ENCODE data around the gene FSCN2.
A peak's percentile ranks its signal among the peaks of the same experiment; 100 is the strongest.

The FSCN2 gene, protein sequence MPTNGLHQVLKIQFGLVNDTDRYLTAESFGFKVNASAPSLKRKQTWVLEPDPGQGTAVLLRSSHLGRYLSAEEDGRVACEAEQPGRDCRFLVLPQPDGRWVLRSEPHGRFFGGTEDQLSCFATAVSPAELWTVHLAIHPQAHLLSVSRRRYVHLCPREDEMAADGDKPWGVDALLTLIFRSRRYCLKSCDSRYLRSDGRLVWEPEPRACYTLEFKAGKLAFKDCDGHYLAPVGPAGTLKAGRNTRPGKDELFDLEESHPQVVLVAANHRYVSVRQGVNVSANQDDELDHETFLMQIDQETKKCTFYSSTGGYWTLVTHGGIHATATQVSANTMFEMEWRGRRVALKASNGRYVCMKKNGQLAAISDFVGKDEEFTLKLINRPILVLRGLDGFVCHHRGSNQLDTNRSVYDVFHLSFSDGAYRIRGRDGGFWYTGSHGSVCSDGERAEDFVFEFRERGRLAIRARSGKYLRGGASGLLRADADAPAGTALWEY

DNA sequence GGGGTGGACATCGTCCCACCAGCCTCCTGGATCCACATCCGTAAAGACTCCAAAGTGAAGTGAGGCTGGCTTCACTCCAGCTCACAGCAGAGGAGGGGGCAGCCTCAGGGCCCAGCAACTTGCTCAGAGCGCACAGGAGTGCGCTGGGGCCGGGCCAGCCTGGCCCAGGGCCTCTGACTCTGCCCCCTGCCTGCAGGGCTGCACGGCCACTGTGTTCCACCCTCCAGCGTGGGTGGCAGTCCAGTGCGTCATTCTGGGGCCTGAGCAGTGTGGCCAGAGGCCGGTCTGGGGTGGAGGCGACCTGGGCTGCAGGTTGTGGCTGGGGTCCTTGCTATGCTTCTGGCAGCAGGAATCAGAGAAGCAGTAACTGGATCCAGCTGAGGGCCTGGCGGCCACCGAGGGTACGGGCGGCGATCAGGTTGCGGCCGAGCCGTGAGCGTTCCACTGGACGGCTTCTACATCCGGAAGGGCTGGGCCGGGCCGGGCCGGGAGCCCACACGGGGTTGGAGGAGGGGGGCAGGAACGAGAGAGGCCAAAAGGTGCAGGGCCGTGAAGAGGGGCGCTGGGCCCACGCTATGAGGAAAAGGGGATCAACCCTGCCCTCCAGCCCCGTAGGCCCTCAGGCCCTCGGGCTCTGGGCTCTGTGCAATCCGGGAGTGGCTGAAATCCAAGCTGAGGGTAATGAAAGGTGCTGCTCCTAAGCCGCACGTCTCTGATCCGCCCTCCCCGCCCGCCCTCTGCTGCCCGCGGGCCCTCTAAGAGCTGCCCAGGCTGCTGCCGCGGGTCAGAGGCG, at the start of gene FSCN2:
FSCN2 (plus strand) TSS at position 787 of the 793 bp plus-strand sequence. CDS start 155 bp downstream, outside the sequence.
- DNase-seq = no peak

DNA sequence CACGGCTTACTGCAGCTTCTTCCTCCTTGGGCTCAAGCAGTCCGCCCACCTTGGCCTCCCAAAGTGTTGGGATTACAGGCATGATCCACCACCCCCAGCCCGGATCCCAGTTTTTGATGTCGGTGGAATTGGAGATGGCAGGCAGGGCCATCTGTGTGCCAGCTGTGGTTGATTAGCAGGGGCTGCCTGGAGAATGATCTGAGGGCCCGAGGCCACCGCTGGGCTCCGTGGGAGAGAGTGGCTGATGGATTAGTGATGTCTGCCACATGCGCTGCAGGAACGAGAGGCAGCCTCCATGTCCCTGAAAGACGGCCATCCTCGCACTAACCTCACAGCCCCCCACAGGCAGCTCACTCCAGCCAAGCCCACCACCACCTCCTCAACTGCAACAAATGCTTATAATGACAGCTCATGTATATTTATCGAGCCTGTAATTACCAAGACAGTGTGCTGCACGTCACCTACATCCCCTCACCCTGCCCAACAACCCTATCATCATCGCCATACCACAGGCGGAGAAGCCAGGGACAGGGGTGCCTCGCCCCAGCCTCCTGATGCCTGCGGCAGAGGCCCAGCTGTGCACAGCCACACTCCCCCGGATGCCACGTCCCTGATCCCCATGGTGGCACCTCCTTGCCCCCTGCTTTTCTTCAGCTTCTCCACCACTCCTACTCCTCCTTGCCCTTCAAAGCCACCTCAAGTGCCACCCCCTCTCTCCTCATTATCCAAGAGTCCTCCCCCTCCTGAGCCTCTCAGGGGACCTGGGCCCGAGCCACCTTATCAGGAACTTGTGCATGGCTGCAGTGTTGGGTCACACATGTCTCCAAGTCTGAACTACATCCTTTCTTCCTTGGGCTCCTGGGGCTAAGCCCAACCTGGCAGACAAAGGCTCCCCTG, 48.8 kb upstream of the FSCN2 start:
- no peak for DNase-seq

DNA sequence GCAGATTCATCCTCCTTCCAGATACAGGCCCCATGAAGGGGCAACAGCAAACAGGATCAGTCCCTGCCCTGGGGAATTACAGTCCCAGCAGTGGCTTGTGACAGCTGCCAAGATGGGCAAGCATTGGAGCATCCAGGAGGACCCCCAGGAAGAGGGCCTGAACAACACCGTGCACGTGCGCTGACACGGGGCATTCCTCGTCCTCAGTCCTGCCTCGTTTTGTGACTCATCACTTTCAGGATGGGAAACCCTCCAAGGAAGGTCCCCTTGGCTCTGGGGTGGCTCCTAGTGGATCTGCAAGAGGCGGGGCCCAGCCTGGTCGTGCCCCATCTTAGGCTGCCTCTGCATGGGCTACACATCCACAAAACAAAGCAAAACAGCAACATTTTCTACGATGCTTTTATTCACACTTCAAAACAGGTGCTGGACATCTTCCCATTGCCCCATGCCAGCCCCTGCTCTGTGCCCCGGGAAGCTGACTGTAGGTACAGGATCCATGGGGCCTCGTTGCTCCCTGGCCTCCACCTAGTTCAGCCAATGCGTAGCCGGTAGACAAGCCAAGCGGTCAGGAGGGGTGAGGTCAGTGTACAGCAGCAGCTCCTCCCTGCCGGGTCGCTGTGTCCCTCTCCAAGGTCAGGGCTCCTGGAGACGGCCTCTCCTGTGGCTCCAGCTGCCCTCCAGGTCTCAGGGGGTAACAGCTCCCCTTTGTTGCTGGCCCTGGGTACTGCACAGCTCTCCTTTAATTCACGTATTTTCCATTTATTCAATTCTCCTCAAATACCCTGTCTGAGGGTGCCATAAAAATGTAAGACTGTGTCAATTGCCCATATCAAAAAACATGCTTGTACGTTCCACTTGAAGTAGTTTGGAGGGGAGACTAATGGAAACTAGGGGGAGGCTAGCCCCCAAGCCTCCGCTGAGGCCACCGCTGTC, 47.8 kb upstream of the FSCN2 start:
- DNase-seq = peak in 1 of 58 donors; percentile 55

DNA sequence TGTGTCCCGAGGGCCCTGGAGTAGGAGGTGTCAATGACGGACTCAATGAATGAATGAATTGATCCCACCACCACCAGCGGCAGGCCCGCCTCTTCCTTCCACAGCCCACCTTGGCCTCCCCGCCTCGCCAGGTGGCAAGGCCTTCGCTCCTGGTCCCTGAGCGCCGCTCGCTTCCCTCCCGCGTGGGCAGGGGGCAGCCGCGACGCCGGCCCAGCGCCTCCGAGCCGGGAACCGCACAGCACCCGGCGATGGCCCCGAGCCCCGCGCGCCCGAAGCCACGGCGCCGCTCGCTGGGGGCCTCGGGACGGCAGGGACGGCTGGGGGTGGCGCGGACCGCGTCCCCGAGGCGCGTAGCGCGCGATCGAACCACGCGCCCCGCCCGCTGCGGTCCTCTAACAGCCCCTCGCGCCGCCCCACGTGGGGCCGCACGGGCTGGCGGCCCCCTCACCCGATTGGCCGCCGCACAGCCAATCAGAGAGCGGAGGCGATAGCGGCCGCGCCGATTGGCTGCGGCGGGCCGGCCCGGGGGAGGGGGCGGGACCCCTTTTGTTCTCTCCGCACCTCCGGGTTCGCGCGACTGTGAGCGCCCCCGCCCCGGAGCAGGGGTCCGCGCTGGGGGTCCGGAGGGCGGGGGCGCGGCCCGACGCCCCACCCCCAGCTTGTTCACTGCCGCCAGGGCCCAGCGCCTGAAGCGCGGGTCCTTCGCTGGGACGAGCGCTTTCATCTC, 46.9 kb upstream of the FSCN2 start:
- peak in 56 of 58 donors; percentile 19 to 83 (median 67) for DNase-seq

DNA sequence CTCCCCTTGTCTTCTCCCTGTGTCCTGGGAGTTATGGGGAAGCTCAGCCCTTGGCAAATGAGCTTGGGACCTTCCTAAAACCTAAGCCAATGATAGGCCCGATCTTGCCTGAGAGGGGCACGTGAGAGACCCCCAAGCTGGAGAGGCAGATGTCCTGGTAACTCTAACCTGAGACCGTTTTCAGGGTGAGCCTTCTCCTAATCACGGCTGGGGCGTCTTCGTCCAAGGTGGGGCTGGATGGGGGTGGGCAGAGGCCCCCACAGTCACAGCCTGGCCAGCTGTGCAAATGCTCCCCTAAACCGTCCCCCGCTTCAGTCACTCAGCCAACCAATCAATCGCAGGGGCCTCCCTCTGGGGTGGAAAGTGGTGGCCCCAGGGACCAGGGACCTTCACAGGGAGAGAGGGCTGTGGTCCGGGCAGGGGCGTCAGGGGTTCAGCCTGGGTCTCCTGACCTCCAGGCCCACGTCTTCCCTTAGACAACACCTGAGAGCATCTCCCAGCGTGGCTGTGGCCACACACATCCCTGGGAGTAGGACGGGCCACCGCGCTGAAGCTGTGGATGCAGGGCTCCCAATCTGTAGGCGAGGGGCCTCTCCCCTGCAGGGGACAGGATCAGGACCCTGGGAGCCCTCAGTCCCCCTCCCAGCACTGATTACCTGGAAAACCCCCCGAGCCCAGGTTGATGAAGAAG, 46.2 kb upstream of the FSCN2 start:
- DNase-seq = no peak

DNA sequence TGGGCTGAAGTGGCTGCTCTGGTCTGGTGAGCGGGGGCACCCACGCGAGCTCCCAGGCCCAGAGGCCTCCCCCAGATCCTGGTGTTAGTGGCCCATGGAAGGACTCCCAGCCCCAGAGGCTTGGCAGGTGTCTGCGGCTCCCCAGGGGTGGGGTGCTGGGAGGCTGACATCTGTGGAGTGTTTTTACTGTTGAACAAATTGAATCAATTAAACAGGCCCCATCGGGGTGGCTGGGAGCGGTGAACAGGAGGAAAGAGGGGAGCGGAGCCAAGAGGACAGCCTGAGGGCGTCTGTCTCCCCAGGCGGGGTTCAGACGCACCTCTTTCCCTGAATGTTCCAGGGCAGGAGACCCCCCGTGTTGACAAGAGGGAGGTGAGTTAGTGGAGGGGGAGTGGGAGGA, 45.5 kb upstream of the FSCN2 start:
- DNase-seq = no peak

DNA sequence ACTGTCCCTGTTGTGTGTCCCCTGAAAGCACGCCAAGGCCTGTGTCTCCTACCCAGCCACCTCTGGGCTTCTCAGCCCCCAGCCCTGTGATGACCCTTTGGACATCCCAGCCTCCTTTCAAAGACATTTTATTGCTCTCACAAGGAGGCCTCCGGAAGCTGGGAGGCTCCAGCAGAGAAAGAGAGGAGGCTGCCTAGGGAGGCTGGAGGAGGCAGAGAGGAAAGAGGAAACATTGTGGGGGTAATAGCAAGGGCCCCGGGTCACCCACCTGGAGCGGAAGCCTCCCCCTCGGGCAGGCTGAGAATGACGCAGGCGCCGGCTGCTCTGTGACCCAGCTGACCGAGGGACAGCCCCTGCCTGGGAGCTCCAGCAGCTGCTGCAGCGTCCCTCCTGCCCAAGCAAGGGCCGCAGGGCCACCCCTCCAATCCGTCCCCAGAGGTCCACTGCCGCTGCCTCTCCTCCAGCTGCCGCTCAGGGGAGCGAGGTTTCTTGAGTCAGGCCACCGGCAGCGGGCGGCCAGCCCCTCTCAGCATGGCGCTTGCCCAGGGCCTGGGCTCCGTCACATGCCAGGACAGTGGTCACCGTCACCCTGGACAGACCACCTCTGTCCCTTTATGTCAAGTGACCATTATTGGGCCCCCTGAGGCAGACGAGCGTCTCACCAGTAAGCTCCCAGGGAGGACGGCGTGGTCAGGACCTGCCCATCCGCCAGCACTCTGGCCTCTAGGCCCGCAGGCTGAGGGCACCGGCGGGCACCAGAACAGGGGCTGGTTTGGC, 44.9 kb upstream of the FSCN2 start:
- DNase-seq = no peak

DNA sequence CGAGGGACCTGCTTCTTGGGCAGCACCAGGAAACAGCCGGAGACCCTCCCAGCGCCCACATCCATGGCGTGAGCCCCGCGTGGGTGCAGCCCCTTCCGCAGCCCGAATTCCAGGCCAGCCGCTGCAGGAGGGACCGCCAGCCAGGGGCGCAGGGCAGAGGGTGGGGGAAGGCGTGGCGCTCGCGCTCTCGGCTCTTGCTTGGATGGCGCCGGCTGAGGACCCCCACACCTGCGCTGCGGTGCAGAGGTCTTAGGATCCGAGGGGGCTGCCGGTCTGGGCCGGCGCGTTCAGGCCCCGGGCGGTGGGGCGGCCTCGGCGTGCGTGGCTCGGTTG, 44.3 kb upstream of the FSCN2 start:
- no peak for DNase-seq

DNA sequence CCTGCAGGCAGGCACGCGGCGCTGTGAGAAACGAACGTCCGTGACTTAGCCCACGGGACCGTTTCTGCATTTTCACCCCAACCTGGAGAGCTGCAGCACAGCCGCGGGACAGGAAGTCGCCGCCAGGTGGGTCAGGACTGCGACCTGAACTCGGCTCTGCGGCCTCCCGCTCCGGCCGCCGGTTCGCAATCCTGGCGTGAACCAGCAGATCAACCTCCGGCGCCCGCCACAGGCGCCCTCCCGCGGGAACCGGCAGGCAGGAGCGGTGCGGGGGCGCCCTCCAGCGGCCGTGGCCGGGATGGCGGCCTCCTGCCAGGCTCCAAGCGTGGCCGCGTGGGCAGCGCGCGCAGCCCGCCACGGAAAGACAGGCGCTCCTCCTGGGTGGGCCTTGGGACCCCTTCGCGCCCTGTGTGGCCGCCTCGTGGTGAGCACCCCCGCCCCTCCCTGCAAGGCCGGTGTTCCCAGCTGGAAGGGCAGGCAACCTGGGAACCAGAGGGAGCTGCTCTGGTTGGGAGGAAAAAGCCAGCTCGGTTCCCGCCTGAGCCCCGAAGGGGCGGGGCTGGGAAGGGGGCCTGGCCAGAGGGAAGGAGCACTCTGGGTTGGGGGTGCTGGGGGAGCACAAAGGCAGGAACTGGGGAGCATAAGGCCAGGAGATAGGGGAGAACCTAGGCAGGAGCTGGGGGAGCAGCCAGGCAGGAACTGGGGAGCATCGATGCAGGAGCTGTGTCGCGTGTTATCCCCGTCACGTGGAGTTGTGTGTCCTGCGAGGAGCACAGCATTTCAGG, 43.8 kb upstream of the FSCN2 start:
- peak in 56 of 58 donors; percentile 24 to 91 (median 78) for DNase-seq

DNA sequence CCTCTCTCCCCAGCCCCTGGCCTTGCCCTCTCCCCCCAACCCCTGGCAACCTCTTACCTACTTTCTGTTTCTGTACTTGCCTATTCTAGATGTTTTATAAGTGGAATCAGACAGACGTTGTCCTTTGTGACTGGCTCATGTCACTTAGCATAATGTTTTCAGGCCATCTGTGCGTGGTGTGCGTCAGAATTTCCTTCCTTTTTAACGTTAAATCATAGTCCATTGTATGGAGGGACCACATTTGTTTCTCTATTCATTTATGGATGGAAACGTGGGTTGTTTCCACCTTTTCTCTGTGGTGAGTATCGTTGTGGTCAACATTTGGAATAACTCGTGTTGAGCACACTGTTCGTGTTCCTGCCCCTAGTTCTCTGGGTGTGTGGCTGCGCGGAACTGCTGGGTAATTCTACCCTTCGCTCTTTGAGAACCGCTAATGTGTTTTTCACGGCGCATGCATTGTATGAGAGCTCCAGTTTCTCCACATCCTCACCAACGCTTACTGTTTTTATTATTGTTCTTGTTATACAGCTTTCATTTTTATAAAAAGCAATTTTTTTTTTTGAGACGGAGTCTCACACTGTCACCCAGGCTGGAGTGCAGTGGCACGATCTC, 41.9 kb upstream of the FSCN2 start:
- DNase-seq = no peak

DNA sequence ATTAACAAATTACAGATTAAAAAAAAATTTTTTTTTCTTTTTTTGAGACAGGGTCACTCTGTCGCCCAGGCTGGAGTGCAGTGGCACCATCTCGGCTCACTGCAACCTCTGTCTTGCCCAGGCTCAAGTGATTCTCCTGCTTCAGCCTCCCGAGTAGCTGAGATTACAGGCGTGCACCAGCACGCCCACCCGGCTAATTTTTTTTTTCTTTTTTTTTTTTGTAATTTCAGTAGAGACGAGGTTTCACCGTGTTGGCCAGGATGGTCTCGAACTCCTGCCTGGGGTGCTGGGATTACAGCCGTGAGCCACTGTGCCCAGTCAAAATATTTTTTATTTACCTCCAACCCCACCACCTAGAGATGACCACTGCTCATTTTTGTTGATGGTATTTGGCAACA, 41.1 kb upstream of the FSCN2 start:
- DNase-seq = no peak

DNA sequence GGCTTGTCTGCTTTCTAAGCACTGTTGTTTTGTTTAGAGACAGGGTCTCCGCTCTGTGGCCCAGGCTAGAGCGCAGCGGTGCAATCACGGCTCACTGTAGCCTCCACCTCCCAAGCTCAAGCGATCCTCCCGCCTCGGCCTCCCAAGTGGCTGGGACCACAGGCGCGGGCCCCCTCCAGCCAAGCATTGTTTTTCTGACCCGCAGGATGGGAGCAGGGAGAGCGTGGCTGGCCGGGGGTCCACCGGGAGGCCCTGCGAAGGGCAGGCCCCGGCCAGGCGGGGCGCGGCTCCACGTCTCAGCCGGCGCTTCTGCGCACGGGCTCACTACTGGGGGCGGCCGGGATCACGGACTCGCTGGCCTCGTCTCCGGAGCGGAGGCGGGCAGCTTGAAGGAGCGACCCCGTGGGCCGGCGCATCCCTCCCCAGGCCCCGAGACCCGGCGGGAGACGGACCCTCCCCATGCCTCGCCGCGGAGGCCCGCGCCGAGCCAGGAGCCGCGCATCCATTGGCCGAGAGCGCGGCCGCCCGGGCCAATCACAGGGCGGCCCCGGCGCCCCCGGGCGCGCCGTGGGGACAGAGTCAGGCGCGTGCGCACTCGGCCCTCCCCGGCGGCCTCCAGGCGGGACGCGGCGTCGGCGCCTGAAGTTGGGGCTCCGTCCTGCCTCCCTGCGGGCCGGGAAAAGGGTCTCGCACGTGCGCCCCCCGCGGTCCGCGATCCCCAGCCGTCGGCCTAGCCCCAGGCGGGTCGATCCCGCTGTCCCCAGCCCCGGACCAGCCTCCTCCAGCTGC, 40.5 kb upstream of the FSCN2 start:
- peak in 52 of 58 donors; percentile 22 to 82 (median 62) for DNase-seq

DNA sequence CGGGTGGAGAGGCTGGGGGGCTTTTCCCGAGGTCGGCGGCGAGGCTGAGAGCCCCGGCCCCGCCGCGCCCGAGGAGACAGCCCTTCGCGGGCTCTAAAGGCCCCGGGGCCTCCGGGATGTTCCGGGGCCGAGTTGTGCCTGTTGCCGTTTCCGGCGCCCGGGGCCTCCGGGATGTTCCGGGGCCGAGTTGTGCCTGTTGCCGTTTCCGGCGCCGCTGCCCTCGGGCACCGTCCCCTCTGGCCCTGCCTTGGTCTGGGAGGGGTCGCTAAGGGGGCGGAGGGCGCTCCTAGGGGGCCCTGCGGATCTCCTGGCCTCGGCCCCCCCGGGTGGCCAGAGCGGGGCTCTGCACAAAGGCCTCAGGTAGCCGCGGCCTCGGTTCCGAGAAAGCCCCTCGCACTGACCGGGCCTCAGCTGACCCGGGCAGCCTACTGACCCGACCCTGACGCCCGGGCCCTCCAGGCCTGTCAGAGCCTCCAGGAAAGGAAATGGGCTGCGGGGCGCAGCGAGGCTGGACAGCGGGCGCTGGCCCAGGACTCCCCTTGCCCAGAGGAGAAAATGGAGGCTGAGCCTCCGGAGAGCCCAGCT, 39.8 kb upstream of the FSCN2 start:
- DNase-seq = no peak

DNA sequence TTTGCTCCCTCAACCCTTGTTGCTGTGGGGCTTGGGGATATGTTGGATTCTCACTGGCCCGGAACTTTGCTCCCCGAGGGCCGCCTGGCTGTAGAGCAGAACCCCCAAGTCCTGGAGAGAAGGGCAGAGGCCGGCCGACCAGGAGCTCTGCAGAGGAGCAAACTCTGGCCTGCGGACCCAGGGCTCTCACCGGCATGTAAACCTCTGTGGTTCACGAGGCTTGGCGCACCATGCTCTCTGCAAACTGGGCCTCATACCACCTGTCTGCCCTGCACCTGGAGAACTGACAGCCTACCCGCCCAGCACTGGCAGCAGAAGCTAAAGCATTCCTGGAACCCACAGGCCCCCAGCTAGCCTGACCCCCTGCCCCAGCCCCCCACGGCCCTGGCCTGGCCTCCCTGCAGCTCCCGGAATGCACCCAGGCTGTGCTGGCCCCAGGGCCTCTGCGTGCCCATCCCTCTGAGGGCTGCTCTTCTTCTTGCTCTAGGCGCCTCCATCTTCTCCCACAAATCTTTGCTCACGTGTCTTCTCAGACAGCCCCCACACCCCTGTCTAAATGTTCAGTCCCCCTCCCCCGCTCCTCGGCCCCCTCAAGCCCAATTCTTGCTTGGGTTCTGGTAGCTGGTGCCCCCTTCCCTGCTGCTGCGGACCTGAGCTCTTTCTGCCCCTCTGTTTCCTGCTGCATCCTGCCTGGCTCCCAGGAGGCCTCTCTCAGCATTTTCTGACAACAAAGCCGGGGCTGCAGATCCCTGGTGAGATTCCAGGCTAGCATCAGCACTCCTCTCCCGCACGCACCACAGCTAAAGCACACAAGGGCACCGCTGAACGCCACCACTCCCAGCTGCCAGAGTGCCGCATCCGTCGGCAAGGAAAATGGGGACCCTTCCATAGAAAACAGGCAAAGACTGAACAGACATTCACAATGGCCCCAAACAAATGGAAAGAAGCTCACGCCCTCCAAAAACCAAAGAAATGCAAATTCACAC, 38.9 kb upstream of the FSCN2 start:
- peak in 1 of 58 donors; percentile 36 for DNase-seq

Measured in anterior cingulate cortex (tissue), 58 donors.